SK-MEL-5 (cell line): ENCODE measurements around the gene SMCO4. TPM values are rescaled to one million over a fixed set of nuclear protein-coding genes. Genes with fewer than 3 reads are reported as not detected.

Experiments
- DNase-seq: peaks from one replicate; pipeline ENCODE4 v3.0.0-alpha.2; 2016; ENCODE audit warnings: low read depth, low spot score
- in situ Hi-C: cut with HindIII; loops from 2 replicates; pipeline ENCODE4 v1.10.0; 2016; ENCODE audit warnings: low sequenced_read_pairs, high pct_unique_total_duplicates, low pct_unique_long_range_greater_than_20kb
- total RNA-seq: library from RNA; depleted of rRNA; stranded (reverse); fragments of >200 nt; shearing (Covaris generic); gene quantifications from 2 replicates; pipeline ENCODE4 v1.2.3, GENCODE V29; 2014

SMCO4 gene
- total RNA-seq, 1 experiment from 2014 or later: 50.7 TPM

DNA sequence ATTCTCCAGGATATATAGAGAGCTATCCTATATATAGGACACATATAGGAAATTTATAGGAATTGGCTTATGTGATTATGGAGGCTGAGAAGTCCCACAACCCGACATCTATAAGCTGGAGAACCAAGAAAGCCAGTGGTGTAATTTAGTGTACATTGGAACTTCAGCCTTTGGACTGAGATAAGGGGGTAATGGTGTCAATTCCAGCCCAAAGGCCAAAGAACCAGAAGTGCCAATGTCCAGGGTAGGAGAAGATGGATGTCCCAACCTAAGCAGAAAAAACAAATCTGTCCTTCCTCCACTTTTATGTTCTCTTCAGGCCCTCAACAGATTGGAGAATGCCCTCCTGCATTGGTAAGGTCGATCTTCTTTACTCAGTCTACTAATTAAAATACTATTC, 25.5 kb upstream of the SMCO4 start:
- in situ Hi-C loops: no loop called here
- no peak for DNase-seq

DNA sequence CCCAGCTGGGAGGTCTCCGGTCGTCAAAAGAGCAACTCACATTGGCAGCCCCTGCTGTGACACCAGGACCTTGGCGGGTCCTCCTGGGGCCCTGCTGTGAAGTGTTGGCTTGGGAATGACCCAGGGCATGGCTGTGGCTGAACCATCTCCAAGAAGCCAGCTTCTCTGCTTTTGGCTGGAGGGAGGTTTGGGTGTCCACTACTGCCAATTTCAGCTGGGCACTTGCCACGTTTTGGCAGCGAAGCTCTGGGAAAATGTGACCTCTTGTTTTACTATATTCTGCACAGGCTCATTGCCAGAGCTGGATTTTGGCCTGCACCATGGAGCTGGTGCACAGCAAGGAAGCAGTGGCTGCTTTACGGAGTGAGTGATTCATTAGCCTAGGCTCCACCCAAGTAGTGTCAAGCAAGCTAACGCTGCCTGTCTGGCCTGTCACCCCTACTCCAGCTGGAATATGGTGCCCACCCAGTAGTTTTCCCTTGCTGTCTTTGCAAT, 24.3 kb upstream of the SMCO4 start:
- in situ Hi-C loops: no loop called here
- no peak for DNase-seq

DNA sequence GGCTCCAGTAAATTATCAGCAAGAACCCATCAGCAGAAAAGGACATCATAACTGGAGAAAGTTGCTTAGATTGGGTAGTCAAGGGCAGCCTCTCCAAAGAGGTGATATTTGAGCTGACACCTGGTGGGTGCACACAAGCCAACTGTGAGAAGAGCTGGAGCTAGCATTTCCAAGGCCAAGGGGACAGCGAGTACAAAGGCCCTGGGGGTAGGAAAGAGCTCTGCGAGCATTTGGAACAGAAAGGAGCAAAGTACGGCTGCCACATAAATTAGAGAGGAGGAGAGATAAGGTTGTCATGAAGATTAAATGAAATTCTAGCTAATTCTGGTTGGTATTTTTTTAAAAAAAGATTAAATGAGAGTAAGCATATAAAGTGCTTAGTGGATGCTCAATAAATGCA, 21.7 kb upstream of the SMCO4 start:
- no peak for DNase-seq
- in situ Hi-C loops: no loop called here

DNA sequence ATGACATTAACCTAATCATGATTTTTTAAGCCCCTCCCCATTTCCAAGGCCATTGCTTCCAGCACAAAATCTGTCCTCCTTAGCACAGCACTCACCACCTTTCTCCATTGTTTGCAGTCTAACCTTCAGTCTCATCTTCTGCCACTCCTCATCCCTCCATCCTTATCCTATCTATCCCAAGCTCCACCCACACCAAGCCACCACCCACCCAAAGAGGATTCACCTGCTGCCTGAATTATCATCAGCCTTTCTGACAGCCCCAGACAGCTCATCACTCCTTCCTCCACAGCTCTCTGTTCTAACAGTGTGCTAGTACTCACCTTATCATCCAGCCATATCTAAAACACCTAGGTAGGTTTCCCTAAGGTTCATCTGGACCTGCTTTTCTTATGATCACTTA, 20.7 kb upstream of the SMCO4 start:
- DNase-seq: no peak
- in situ Hi-C loops: no loop called here

DNA sequence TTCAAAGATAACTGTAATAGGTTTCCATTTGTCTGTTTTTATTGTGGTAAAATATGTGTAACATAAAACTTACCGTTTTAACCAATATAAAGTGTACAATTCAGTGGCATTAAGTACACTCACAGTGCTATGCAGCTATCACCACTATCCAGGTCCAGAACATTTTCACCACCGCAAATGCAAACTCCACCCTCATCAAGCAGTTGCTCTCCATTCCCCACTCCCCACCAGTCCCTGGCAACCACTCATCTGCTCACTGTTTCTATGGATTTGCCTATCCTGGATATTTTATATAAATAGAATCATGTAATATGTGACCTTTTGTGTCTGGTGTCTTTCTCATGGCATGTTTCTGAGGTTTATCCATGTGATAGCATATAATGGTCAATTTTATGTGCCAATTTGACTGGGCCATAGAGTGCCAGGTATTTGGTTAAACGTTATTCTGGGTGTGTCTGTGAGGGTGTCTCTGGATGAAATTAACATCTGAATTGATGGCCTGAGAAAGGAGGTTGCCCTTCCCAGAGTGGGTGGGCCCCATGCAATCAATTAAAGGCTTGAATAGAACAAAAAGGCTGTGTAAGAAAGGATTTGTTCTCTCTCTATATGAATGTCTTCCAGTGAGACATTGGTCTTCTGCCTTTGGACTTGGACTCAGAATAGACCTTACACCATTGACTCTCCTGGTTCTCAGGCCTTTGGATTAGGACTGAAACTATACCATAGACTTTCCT, 17.2 kb upstream of the SMCO4 start:
- DNase-seq: no peak
- in situ Hi-C loops: no loop called here

DNA sequence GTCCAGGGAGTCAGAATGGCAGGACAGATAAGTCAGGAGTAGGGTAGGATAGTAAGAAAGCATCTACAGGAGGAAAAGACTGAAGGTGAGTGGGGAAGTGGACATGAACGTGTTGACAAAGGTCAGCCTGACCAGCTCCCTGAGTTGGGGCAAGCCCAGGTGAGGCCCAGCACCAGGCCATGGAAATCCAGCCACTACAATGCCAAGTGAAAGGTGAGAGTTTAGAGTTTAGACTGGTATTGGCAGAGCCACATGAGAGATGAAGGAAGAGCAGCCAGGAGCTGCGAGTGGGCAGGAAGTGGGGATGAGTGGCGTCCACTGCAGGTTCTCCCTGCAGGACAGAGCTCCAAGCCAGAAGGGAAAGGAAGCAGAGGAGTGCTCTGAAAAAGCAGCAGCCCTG, 16.5 kb upstream of the SMCO4 start:
- in situ Hi-C loops: no loop called here

DNA sequence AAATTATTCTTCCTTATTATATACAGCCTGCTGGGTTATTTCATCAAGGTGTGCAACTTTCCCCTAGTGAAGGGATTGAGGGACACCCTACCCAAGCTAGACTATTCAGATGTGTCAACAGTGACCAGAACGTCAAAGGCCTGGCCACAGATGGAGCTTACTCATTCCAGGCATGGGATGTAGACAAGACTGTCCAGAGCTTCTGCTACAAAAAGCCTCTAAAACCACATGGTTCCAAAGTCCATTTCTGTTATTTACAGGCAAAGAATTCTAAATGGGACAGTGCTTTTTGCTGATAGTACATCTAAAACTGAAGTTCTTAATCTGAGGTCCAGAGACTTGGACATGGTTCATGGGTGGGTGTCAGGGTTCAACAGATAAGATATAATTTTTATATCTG, 9.7 kb upstream of the SMCO4 start:
- in situ Hi-C loops: no loop called here
- DNase-seq: no peak

More for the DNA sequence above, 16.5 kb upstream of the SMCO4 start:
- DNase-seq: no peak

DNA sequence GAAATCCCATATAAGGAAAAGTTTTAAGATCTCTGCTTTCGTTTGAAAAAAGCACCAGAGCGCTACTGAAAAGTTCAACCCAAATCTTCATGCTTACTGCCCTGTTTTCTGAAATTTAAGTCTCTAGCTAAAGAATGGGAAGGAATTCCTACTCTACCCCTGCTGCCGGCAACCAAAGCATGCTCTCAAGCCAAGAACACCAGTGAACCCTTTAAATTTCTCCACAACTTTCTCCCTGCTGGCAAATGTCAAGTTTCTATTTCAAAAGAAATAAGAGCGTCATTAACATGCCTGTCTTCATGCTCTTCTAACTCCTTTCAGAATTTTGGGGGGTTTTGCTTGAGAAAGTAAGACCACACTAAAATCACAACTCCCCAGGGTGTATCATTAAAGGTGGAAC, 6.8 kb upstream of the SMCO4 start:
- no peak for DNase-seq
- in situ Hi-C loops: no loop called here

DNA sequence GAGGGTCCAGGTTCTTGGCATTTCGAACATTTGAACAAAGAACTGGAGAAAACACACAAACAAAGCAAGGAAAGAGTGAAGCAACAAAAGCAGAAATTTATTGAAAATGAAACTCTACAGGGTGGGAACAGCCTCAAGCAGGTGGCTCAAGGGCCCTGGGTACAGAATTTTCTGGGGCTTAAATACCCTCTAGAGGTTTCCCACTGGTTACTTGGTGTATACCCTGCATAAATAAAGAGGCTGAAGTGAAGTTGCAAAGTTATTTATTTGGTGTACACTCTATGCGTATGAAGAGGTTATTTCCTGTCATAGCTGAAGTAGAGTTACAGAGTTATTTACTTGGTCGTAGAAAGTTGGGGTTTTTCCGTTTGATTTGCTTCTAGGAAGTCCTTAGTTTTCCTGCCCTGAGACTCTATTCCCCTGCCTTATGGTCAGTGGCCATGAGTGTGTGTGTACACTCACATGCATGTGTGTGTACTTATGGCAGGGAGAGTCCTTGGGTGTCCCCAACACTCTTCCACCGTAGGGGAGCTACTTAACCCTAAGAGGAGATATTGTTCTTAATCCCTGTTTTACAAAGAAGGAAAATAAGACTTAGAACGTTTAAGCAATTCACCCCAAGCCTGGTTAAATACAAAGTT, 5.6 kb upstream of the SMCO4 start:
- in situ Hi-C loops: no loop called here
- DNase-seq: no peak

DNA sequence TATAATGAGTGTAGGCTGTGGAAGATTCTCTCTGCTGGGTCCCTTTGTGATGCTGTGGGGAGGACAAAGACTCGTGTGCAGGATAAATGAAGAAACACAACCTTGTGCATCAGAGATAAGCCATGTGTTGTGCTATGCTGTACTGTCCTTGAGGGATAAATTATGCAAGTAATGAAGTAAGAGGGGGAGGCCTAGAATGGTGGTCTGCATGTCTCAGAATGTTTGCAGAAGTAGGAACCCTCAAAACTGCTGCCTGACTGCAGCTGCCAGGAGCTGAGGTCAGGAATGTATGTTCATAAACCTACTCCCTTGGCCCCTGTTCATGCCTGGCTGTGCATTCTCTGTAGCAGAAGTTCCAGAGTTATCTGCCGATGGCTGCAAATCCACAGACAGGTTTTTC, 4.6 kb upstream of the SMCO4 start:
- in situ Hi-C loops: no loop called here
- no peak for DNase-seq

DNA sequence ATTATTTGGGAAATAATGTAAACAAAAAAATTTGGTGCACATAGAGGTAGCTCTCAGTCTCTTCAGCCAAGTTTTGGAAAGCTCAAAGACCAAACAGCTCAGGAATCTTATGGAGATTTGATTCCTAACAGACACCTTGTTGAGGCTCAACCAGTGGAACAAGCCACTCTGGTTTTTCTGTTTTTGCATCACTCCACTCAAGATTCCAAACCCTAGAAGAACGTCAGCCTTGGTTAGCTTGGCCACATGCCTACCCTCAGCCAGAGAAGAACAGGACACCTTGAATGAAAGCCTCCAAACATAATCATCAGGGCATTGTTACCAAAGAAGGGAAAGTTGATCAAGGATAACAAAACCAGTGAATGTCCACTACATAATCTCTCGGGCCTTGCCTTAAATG, 3.8 kb upstream of the SMCO4 start:
- in situ Hi-C loops: no loop called here

DNA sequence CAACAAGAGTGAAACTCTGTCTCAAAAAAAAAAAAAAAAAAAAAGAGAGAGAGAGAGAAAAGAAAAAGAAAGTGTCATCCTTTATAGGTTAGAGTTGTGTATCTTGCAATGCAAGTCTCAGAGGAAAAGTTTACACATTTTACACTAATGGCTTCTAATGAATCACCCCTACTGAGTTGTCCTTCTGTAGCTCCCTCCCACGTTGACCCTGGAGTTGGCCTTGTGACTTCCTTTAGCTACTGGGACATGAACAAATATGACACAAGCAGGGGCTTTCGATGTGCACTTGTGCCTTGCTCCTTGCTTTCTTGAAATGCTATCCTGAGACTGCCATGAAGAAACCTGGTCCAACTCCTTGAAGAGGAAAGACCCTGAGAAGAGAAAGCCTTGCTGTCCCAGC, 2.4 kb upstream of the SMCO4 start:
- in situ Hi-C loops: no loop called here
- DNase-seq: no peak

More for the DNA sequence above, 3.8 kb upstream of the SMCO4 start:
- no peak for DNase-seq

DNA sequence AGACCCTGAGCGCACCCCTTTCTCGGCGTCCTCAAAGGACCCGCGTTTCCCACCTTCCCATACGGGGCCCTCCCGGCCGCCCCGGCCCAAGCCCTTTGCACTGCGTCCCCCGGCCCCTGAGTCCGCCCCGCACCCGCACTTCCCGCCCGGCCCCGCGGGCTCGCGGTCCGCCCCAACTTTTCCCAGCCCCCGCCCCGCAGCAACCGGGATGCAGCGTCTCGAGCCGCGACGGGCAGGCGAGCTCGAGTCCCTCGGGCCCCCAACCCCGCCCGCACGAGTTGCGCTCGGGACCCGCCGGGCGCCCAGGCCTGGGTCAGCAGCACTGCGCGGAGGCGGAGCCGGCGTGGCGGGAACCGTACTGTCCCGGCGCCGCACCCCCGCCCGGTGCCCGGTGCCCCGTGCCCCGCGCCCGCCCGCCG, 371 bp downstream of the SMCO4 start:
- no peak for DNase-seq
- in situ Hi-C loops: no loop called here

DNA sequence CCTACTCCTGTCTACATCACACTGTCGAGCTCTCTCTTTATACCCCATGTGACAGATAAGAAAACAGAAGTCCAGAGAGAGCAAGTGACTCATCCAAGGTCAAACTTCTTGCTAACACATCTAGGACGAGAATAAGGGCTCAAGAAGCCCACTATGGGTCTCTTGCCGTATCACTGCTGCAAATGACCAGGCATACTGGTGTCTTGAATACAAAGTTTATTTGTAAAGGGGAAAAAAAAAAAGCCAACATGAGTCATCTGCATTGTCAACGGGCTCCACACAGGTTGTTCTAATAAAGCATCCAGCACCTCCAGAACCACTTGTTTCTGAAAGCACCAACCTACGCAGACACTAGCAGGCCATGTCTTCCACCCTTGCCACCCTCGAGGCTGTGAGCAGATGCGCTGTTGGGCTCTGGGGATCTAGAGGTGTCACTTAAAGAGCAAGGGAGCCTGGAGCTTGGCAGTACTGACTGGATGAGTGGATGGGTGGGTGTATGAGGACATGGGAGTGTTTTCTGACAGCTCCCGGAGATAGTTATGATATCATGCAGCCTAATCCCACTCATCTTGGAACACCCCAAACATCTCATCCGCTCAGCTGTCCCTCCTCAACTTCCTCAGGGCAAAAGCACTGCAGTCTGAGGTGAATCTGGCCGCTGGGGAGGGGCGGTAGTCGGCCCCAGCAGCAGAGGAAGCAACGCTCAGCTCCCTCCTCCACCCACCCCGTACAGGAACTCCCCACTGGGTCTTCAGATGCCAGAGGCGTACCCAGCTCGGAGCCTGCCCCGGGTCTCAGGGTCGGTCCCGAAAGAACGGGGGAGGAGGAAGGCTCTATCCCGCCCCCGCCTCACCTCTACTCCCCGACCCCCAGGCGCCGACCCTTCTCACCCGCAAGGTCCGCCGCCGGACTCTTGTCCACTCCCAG, 1.0 kb downstream of the SMCO4 start:
- in situ Hi-C loops: no loop called here

DNA sequence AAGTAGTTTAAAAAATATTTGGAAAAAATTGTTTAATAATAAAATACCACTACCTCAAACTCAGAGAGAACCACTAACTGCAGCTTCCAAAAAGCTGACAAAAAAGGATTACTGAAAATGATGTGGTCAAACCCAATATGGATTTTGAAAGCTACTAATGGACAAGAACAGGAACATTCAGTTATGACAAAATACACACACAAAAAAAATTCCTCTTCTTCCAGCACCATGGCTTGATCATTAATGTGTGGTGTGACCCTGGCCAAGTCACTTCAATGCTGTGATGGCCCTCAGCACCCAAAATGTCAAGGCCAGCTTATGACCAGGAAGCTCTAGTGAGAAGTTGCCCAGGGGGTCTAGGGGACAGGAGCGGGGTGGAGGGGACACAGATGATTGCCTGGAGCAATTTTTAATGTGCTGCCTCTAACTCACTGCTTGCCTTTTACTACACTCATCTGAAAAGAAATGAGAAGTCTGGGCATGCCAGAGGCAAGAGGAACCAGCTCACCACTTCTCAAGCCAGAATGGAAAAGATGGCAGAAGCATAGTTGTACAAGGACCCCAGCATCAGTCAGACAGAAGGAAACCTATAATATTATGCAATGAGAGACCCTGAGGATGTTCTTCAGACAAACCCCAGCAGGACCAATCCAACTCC, 2.2 kb downstream of the SMCO4 start:
- no peak for DNase-seq
- in situ Hi-C loops: no loop called here

More for the DNA sequence above, 1.0 kb downstream of the SMCO4 start:
- DNase-seq: peak; percentile 10

DNA sequence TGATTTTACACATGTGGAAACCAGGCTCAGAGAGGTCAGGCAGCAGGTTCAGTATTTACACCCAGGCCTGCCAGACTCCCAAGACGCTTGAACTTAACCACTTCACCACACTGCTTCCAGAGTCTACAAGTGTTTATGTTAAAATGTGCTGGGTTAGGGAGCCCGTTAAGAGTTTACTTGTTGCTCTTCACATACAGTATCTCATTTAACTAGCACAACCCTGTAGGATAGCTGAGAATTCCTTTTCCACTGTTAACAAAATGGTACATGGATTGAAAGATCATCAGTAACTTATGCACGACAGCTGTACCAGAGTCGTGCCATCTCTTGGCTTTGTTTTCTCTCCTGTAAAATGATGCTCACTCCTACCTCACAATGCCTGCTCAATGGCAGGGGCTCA, 2.9 kb downstream of the SMCO4 start:
- in situ Hi-C loops: no loop called here
- no peak for DNase-seq

DNA sequence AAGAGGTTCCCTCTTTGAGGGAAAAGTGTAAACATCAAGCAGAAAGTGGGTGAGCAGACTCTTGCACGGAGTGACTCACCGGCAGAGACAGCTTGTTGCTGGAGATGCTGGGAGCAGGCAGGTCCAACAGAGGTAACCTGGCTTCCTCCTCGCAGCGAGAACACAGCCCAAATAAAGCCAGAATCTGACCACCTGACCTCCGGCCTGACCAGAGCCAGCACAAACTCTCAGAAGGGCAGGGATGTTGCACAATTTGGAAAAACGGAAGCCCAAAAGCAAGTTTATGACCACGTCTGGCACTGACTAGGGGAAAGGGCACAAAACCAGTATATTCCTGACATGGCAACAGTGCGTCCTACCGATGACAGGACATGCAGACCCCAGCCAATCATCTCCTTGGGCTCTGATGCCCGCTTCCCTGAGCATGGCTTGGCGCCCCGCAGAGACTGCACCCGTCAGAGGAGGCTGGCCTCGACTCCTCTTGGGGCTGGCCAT, 5.4 kb downstream of the SMCO4 start:
- no peak for DNase-seq
- in situ Hi-C loops: no loop called here

DNA sequence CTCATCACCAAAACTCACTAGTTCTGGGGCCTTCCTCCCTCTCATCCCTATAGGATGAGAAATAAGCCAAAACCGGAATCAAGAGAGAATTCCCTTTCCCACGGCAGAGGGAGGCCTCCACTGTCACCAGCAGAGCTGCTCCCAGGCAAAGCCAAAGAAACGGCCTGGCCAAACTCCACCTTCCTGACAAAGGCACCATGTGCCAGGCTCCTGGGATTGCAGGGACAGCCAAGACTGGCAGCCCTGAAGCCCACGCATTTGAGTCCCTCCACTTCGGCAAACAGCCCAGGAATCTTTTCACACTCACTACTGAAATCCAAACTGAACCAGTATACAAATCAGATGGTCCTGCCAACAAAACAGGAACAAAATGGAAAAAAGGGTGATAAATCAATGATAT, 6.1 kb downstream of the SMCO4 start:
- DNase-seq: no peak
- in situ Hi-C loops: no loop called here
